Measurements from ENCODE around the gene TBC1D3D. TPM values are rescaled to one million over a fixed set of nuclear protein-coding genes. Genes with fewer than 3 reads are reported as not detected.
"Not testable (repeated sequence)": the region's sequence is repeated elsewhere in the genome, so short reads cannot be mapped to it uniquely, and the experiment has no call there.

Gene TBC1D3D
- polyA plus RNA-seq (2011; rRNA removed) (0.10 TPM in 1 of 2 replicates, not detected in the other), polyA plus RNA-seq (2017; fragmentation: RNase III; extraction: RNeasy Plus Mini Kit Qiagen cat#74134 plus additional on column Dnase treatment) (0.17 to 0.32 TPM in 2 of 3 replicates, not detected in the other), polyA minus RNA-seq (2011; rRNA and poly(A)+ RNA removed) (not detected in 2 replicates)
- 0.03 and 0.06 TPM in 2 replicates for polyA plus RNA-seq (2012; cell fraction: cytosol; rRNA removed)
- polyA plus RNA-seq (2012; cell fraction: nucleus; rRNA removed) = 0.28 and 0.35 TPM in 2 replicates

DNA sequence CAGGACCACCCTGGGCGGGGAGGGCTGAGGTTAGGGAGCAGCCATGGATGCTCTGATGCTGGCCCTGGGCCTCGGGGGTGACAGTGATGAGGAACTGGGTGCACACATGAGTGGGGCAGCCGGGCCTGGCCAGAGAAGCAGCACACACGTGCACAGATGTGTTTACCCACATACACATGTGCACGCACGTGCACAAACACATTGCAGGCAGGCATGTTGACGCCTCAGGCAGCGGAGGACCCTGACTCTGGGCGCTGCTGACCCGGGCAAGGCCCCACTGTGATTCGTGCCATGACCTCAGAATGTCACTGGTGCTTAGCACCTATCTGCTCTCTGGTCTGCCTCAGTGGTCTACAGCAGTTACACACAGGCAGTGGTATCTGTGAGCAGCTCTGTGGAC is at the start of gene TBC1D3D:
TSS of gene TBC1D3D (plus strand) at position 301 of the 400 bp plus-strand sequence. CDS start 1,585 bp downstream, outside the sequence.
- H3K9me3 ChIP-seq; H3K4me2 ChIP-seq; H3K4me3 ChIP-seq; DNase-seq (ENCODE audit: low read depth in 1 of 2, low spot score in 1 of 2); POLR2A ChIA-PET; H3K4me1 ChIP-seq; ATAC-seq; H3K27ac ChIP-seq; FAIRE-seq; CTCF ChIA-PET: not testable (repeated sequence)
- WGBS (ENCODE audit: missing lambda C conversion rate) = no CpG with 5 or more reads among the region's 11 CpGs

DNA sequence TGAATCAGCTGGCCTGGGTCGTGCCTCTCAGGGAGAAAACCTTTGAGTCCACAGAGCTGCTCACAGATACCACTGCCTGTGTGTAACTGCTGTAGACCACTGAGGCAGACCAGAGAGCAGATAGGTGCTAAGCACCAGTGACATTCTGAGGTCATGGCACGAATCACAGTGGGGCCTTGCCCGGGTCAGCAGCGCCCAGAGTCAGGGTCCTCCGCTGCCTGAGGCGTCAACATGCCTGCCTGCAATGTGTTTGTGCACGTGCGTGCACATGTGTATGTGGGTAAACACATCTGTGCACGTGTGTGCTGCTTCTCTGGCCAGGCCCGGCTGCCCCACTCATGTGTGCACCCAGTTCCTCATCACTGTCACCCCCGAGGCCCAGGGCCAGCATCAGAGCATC is 14.8 kb upstream of the TBC1D3D start, which contains the start of gene TBC1D3L:
TSS of gene TBC1D3L (minus strand) at position 101 of the 400 bp plus-strand sequence. CDS start 1,540 bp downstream, outside the sequence.
- H3K4me2 ChIP-seq; CTCF ChIA-PET; DNase-seq (ENCODE audit: low read depth in 1 of 2, low spot score in 1 of 2); H3K27ac ChIP-seq; H3K9me3 ChIP-seq; FAIRE-seq; ATAC-seq; H3K4me3 ChIP-seq; POLR2A ChIA-PET; H3K4me1 ChIP-seq: not testable (repeated sequence)
- WGBS (ENCODE audit: missing lambda C conversion rate) = no CpG with 5 or more reads among the region's 11 CpGs

Other genes starting within 250 kb of the TBC1D3D start
- gene TBC1D3K, start 79.6 kb upstream of the TBC1D3D start, polyA plus RNA-seq (2011; rRNA removed) = not detected in 2 replicates
- not detected in 3 replicates for gene TBC1D3K, start 79.6 kb upstream of the TBC1D3D start, polyA plus RNA-seq (2017; fragmentation: RNase III; extraction: RNeasy Plus Mini Kit Qiagen cat#74134 plus additional on column Dnase treatment)
- 9.8 and 11.4 TPM in 2 replicates for gene TBC1D3L, start 14.9 kb upstream of the TBC1D3D start, polyA plus RNA-seq (2011; rRNA removed)
- 12.1 to 15.2 TPM (median 14.0 TPM) in 3 replicates for gene TBC1D3L, start 14.9 kb upstream of the TBC1D3D start, polyA plus RNA-seq (2017; fragmentation: RNase III; extraction: RNeasy Plus Mini Kit Qiagen cat#74134 plus additional on column Dnase treatment)
- gene TBC1D3C, start 64.7 kb downstream of the TBC1D3D start, polyA plus RNA-seq (2011; rRNA removed) = not detected in 2 replicates
- gene TBC1D3C, start 64.7 kb downstream of the TBC1D3D start, polyA plus RNA-seq (2017; fragmentation: RNase III; extraction: RNeasy Plus Mini Kit Qiagen cat#74134 plus additional on column Dnase treatment) = not detected in 3 replicates
- gene TBC1D3E, start 124.0 kb downstream of the TBC1D3D start, polyA plus RNA-seq (2011; rRNA removed) = not detected in 2 replicates
- gene TBC1D3E, start 124.0 kb downstream of the TBC1D3D start, polyA plus RNA-seq (2017; fragmentation: RNase III; extraction: RNeasy Plus Mini Kit Qiagen cat#74134 plus additional on column Dnase treatment) = 0.12 TPM in 1 of 3 replicates, not detected in the others
- not detected in 2 replicates for gene TBC1D3, start 188.6 kb downstream of the TBC1D3D start, polyA plus RNA-seq (2011; rRNA removed)
- not detected in 3 replicates for gene TBC1D3, start 188.6 kb downstream of the TBC1D3D start, polyA plus RNA-seq (2017; fragmentation: RNase III; extraction: RNeasy Plus Mini Kit Qiagen cat#74134 plus additional on column Dnase treatment)